H9 (cell line): ENCODE results near the gene CRTAP. TPM values are rescaled to one million over a fixed set of nuclear protein-coding genes. Genes with fewer than 3 reads are reported as not detected.

Experiments used
- DNase-seq: peaks from one replicate; pipeline ENCODE4 v3.0.0-alpha.2; 2017
- H2AFZ ChIP-seq: one replicate; pipeline ENCODE4 v1.6.1; 2013; ENCODE audit warnings: mild to moderate bottlenecking, low read length, control low read depth, moderate library complexity
- H2AK5ac ChIP-seq: 2 replicates; pipeline ENCODE4 v1.6.1; 2013; ENCODE audit warnings: low read length, control low read depth, mixed read lengths; ENCODE audit not compliant: insufficient read length
- H2BK120ac ChIP-seq: one replicate; pipeline ENCODE4 v1.6.1; 2013; ENCODE audit warnings: low read depth, mild to moderate bottlenecking, low read length, control low read depth, inconsistent platforms; ENCODE audit not compliant: poor library complexity, severe bottlenecking
- H2BK12ac ChIP-seq: 2 replicates; pipeline ENCODE4 v1.6.1; 2013; ENCODE audit warnings: low read length, control low read depth, mixed read lengths, low read depth; ENCODE audit not compliant: insufficient read length
- H2BK15ac ChIP-seq: 2 replicates; pipeline ENCODE4 v1.6.1; 2013; ENCODE audit warnings: low read depth, low read length, control low read depth
- H2BK20ac ChIP-seq: one replicate; pipeline ENCODE4 v1.6.1; 2013; ENCODE audit warnings: low read depth, mild to moderate bottlenecking, low read length, control low read depth, inconsistent platforms; ENCODE audit not compliant: poor library complexity, severe bottlenecking
- H2BK5ac ChIP-seq: 2 replicates; pipeline ENCODE4 v1.6.1; 2013; ENCODE audit warnings: low read length, control low read depth, mixed read lengths; ENCODE audit not compliant: insufficient read length
- H3K14ac ChIP-seq: 2 replicates; pipeline ENCODE4 v1.6.1; 2013; ENCODE audit warnings: low read length, control low read depth; ENCODE audit not compliant: insufficient read depth
- H3K18ac ChIP-seq: 2 replicates; pipeline ENCODE4 v1.6.1; 2013; ENCODE audit warnings: low read depth, mild to moderate bottlenecking, mixed read lengths, low read length, control low read depth; ENCODE audit not compliant: insufficient read length
- H3K23ac ChIP-seq: 2 replicates; pipeline ENCODE4 v1.6.1; 2013; ENCODE audit warnings: low read length, control low read depth, mixed read lengths, low read depth; ENCODE audit not compliant: insufficient read length
- H3K23me2 ChIP-seq: 2 replicates; pipeline ENCODE4 v1.6.1; 2013; ENCODE audit warnings: low read depth, mild to moderate bottlenecking, mixed read lengths, low read length, control low read depth; ENCODE audit not compliant: insufficient read length, poor library complexity, severe bottlenecking
- H3K27ac ChIP-seq: 2 replicates; pipeline ENCODE4 v1.5.1; 2013; ENCODE audit warnings: low read length, control low read depth, mixed read lengths, low read depth; ENCODE audit not compliant: insufficient read length
- H3K27me3 ChIP-seq: 2 replicates; pipeline ENCODE4 v1.6.1; 2013; ENCODE audit warnings: low read length, control low read depth, inconsistent platforms; ENCODE audit not compliant: insufficient read depth
- H3K4ac ChIP-seq: 2 replicates; pipeline ENCODE4 v1.6.1; 2013; ENCODE audit warnings: low read depth, mild to moderate bottlenecking, control low read depth, inconsistent platforms, low read length, moderate library complexity
- H3K4me1 ChIP-seq: 2 replicates; pipeline ENCODE4 v1.6.1; 2013; ENCODE audit warnings: low read length, control low read depth, inconsistent platforms; ENCODE audit not compliant: insufficient read depth
- H3K4me2 ChIP-seq: 2 replicates; pipeline ENCODE4 v1.6.1; 2013; ENCODE audit warnings: low read length, control low read depth, mixed read lengths; ENCODE audit not compliant: insufficient read length, insufficient read depth
- H3K56ac ChIP-seq: 2 replicates; pipeline ENCODE4 v1.6.1; 2013; ENCODE audit warnings: low read depth, mild to moderate bottlenecking, mixed read lengths, low read length, control low read depth; ENCODE audit not compliant: insufficient read length
- H3K79me1 ChIP-seq: 2 replicates; pipeline ENCODE4 v1.6.1; 2013; ENCODE audit warnings: low read depth, mild to moderate bottlenecking, moderate library complexity, low read length, control low read depth, inconsistent platforms; ENCODE audit not compliant: insufficient read depth, poor library complexity, severe bottlenecking
- H3K79me2 ChIP-seq: 2 replicates; pipeline ENCODE4 v1.6.1; 2013; ENCODE audit warnings: low read length, control low read depth, inconsistent platforms; ENCODE audit not compliant: insufficient read depth
- H3K9ac ChIP-seq: 2 replicates; pipeline ENCODE4 v1.6.1; 2013; ENCODE audit warnings: low read length, control low read depth, mixed read lengths; ENCODE audit not compliant: insufficient read length; ENCODE audit errors: extremely low read depth
- H3K9me3 ChIP-seq: one replicate; pipeline ENCODE4 v1.6.1; 2013; ENCODE audit warnings: low read depth, low read length, inconsistent platforms; ENCODE audit not compliant: control insufficient read depth
- H3T11ph ChIP-seq: one replicate; pipeline ENCODE4 v1.6.1; 2013; ENCODE audit warnings: mild to moderate bottlenecking, low read length, control low read depth, inconsistent platforms
- H4K20me1 ChIP-seq: one replicate; pipeline ENCODE4 v1.6.1; 2013; ENCODE audit not compliant: control insufficient read depth, insufficient read length, insufficient read depth
- H4K5ac ChIP-seq: 2 replicates; pipeline ENCODE4 v1.6.1; 2013; ENCODE audit warnings: low read depth, mild to moderate bottlenecking, mixed read lengths, low read length, control low read depth; ENCODE audit not compliant: insufficient read length
- H4K8ac ChIP-seq: replicated peaks from 2 replicates; pipeline ENCODE4 v1.6.1; 2013; ENCODE audit warnings: low read length, control low read depth, mixed read lengths, low read depth; ENCODE audit not compliant: insufficient read length
- H4K91ac ChIP-seq: 2 replicates; pipeline ENCODE4 v1.6.1; 2013; ENCODE audit warnings: low read depth, mild to moderate bottlenecking, moderate library complexity, mixed read lengths, low read length, control low read depth; ENCODE audit not compliant: insufficient read length
- H3K27ac Mint-ChIP-seq, 3 experiments: 2 replicates in 2 of 3; 3 replicates in 1 of 3; pipeline ENCODE4 v1.8.0; 2020 to 2021; ENCODE audit warnings: mixed read lengths in 3 of 3, mild to moderate bottlenecking in 1 of 3, moderate library complexity in 1 of 3
- H3K27me3 Mint-ChIP-seq: 2 replicates; pipeline ENCODE4 v1.8.0; 2021; ENCODE audit warnings: low read depth, mild to moderate bottlenecking, moderate library complexity, mixed read lengths
- H3K36me3 Mint-ChIP-seq, 3 experiments: 2 replicates in 2 of 3; 3 replicates in 1 of 3; pipeline ENCODE4 v1.8.0; 2020 to 2021; ENCODE audit warnings: low read depth in 3 of 3, mixed read lengths in 3 of 3; ENCODE audit not compliant: insufficient read depth in 1 of 3
- H3K4me1 Mint-ChIP-seq, 2 experiments: 2 replicates each; pipeline ENCODE4 v1.8.0; 2020; ENCODE audit warnings: mixed read lengths in 2 of 2
- H3K4me3 Mint-ChIP-seq, 2 experiments: 2 replicates in 1 of 2; 3 replicates in 1 of 2; pipeline ENCODE4 v1.8.0; 2020 to 2021; ENCODE audit warnings: mild to moderate bottlenecking in 2 of 2, mixed read lengths in 2 of 2, moderate library complexity in 1 of 2
- H3K9me3 Mint-ChIP-seq, 2 experiments: 2 replicates in 1 of 2; 3 replicates in 1 of 2; pipeline ENCODE4 v1.8.0; 2020; ENCODE audit warnings: mild to moderate bottlenecking in 2 of 2, mixed read lengths in 2 of 2, moderate library complexity in 1 of 2
- WGBS: extraction: QIAGEN DNeasy Blood & Tissue Kit; methylation state at CpG from one replicate; pipeline ENCODE4 v1.1.7; 2013; ENCODE audit warnings: missing lambda C conversion rate, low lambda C conversion rate, mixed read lengths; ENCODE audit not compliant: insufficient read length; ENCODE audit errors: extremely low coverage; 5-methylcytosine and 5-hydroxymethylcytosine counted together
- total RNA-seq: library from RNA; stranded (reverse); gene quantifications from 2 replicates; pipeline ENCODE4 v1.2.1, GENCODE V29; 2021
- TF ChIP-seq, protein P1 (sequence below): fragments of 200-600 bp; sonication (generic); conservative IDR thresholded peaks from 3 replicates; pipeline ENCODE4 v1.8.0; 2021; ENCODE audit warnings: antibody characterized with exemption, mild to moderate bottlenecking

The CRTAP gene
- total RNA-seq, 1 experiment from 2014 or later = 159 TPM

DNA sequence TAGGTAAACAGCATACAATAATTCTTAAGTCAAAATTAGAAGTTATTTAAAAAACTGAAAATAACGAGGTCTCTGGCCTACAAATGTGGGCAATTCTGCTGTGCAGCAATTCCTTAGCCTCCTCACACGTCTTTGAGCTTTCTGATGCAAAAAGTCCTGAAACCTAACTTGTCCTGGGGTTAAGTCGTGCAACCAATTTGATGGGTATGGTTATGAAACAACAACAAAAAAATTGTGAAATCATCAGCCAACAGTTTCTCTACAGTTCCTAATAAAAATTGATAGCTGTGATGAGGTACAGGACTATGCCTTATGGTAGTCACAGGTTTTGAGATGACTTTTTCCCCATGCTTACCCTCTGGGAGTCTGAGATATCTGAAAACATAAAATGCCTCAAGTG lies 10.3 kb upstream of the CRTAP start:
- Histone ChIP-seq H3K79me1 (no peaks in the 10 kb centered on the region), H4K20me1 (no peaks in the 10 kb centered on the region), H3T11ph (no peak overlapping the region), H3K4me2 (no peak overlapping the region), H2BK5ac (no peak overlapping the region), H3K4me1 (no peaks in the 10 kb centered on the region), H2BK15ac (no peak overlapping the region), H4K8ac (no peak overlapping the region), H3K27ac (no peak overlapping the region), H3K27me3 (no peaks in the 10 kb centered on the region), H3K56ac (no peak overlapping the region), H3K79me2 (no peaks in the 10 kb centered on the region), H3K14ac (no peak overlapping the region), H3K9me3 (no peaks in the 10 kb centered on the region), H2BK120ac (no peak overlapping the region), H3K9ac (no peak overlapping the region), H3K23me2 (no peaks in the 10 kb centered on the region), H2AFZ (no peak overlapping the region), H2BK20ac (no peak overlapping the region), H3K23ac (no peak overlapping the region), H3K18ac (no peak overlapping the region), H2AK5ac (no peak overlapping the region), H3K4ac (no peak overlapping the region), H2BK12ac (no peak overlapping the region), H4K5ac (no peak overlapping the region), H4K91ac (no peak overlapping the region)
- no peak for DNase-seq
- peaks cover 0 to 4% of the 10 kb centered on the region in 2 experiments; a peak in 3 of 4 replicates for H3K4me1 Mint-ChIP-seq
- WGBS = no CpG with 5 or more reads among the region's 3 CpGs
- H3K9me3 Mint-ChIP-seq = no peaks in the 10 kb centered on the region
- TF ChIP-seq, protein P1, sequence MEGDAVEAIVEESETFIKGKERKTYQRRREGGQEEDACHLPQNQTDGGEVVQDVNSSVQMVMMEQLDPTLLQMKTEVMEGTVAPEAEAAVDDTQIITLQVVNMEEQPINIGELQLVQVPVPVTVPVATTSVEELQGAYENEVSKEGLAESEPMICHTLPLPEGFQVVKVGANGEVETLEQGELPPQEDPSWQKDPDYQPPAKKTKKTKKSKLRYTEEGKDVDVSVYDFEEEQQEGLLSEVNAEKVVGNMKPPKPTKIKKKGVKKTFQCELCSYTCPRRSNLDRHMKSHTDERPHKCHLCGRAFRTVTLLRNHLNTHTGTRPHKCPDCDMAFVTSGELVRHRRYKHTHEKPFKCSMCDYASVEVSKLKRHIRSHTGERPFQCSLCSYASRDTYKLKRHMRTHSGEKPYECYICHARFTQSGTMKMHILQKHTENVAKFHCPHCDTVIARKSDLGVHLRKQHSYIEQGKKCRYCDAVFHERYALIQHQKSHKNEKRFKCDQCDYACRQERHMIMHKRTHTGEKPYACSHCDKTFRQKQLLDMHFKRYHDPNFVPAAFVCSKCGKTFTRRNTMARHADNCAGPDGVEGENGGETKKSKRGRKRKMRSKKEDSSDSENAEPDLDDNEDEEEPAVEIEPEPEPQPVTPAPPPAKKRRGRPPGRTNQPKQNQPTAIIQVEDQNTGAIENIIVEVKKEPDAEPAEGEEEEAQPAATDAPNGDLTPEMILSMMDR = no peak
- no peaks in the 10 kb centered on the region for H3K36me3 Mint-ChIP-seq
- H3K27me3 Mint-ChIP-seq = peaks cover 4% of the 10 kb centered on the region; the same call in 1 of the 2 replicates
- no peak overlapping the region for H3K27ac Mint-ChIP-seq
- H3K4me3 Mint-ChIP-seq = no peak overlapping the region
